GM13976 (cell line): Measurements from ENCODE around the gene SUN5.

Source experiments
- DNase-seq: peaks from one replicate; pipeline ENCODE4 v3.0.0; 2012; ENCODE audit warnings: low spot score
- CTCF ChIP-seq: IDR thresholded peaks from 2 replicates; pipeline ENCODE4 v1.5.1; 2012; ENCODE audit warnings: borderline replicate concordance, mild to moderate bottlenecking; ENCODE audit not compliant: insufficient read depth; ENCODE audit errors: extremely low read depth, missing control alignments, control extremely low read depth
- in situ Hi-C: fragments of 300-500 bp; cut with MboI; formaldehyde crosslinking; loops from one replicate; pipeline ENCODE4 v1.12.0; 2022; ENCODE audit warnings: low sequenced_read_pairs, mixed read lengths, inconsistent platforms; ENCODE audit not compliant: unreplicated experiment

Gene SUN5

GRCh38 chr20:33023439-33024242, 19.4 kb upstream of the SUN5 start:
- no peak for TF ChIP-seq CTCF
- in situ Hi-C loops, result no loop called here
- DNase-seq, result no peak

GRCh38 chr20:33022694-33023438, 18.6 kb upstream of the SUN5 start:
- in situ Hi-C loops, result no loop called here
- no peak for TF ChIP-seq CTCF
- no peak for DNase-seq

- DNase-seq, result no peak
- TF ChIP-seq CTCF, result no peak
- in situ Hi-C loops, result no loop called here
These were observed 18.1 kb upstream of the SUN5 start for GRCh38 chr20:33022289-33022688.

GRCh38 chr20:33021879-33022278, 17.6 kb upstream of the SUN5 start:
- TF ChIP-seq CTCF, result no peak
- in situ Hi-C loops, result no loop called here
- DNase-seq, result no peak

- DNase-seq, result no peak
- TF ChIP-seq CTCF, result no peak
- in situ Hi-C loops, result no loop called here
These were observed 16.3 kb upstream of the SUN5 start for GRCh38 chr20:33020278-33021161.
